HG02610 (cell line): ENCODE data around the gene TCF3.

ENCODE experiments used
- ATAC-seq: cut with Tn5 transposase; IDR thresholded peaks from one replicate; pipeline ENCODE4 v1.9.1; 2021; ENCODE audit warnings: mild to moderate bottlenecking, moderate library complexity; ENCODE audit not compliant: unreplicated experiment

TCF3 gene

DNA sequence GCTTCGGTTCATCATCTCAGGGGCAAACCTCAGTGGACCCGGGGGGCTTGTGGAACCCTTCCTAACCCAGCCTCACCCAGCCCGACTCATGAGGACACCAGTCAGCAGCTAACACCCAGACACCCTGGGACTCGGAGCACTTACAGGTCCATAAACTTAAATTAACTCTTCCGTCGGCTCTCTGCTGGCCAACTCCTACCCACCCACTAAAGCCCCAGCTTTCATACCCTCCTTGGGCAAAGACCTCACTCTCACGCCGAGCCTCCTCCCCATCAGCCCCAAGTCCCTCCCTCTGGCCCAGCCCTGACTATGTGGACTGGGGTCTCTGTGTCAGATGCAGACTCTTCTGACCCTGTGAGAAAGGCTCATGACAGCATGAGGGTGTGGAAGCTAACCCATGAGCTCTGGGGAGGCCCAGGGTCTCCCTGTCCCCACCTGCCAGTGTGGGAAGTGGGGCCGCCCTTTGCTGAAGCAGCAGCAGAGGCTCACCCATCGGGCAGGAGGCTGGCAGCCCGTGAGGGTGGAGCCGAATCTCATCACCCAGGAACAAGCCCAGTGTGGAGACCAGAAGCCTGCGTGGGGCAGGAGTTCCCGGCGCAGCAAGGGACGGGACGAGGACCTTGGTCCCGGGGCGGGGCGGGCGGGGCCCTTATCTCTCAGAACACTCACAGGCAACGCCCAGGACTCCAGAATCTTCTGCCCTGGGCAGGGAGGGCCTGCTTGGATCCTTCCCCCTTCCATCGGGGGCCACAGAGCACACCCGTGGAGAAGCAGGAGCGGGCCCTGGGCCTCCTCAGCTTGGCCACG is 19.8 kb downstream of the TCF3 start:
- no peak for ATAC-seq

DNA sequence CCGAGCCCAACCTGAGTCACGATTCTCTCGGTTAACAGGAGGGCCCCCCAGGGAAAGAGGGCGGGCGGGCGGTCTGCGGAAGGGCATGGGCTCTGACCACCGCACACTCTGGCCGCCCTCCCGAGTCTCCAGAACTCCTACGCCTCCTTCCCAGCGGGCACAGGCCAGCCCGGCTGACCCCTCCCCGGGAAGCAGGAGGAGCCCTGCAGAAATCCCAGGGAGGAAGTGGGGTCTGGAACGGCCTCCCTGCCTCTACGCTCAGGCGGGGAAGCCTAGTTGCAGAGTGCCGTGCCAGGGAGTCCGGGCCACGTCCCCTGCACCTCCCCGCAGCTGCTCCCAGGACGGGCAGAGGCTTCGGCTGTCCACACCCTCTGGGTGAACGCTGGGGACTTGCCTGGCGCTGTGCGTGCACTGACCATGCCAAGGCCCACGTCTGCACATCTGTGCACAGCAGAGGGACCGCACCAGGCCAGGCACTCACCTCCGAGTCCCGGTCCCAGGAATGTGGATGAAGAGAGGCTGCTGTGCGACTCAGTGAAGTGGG is 20.8 kb downstream of the TCF3 start:
- ATAC-seq, result no peak

DNA sequence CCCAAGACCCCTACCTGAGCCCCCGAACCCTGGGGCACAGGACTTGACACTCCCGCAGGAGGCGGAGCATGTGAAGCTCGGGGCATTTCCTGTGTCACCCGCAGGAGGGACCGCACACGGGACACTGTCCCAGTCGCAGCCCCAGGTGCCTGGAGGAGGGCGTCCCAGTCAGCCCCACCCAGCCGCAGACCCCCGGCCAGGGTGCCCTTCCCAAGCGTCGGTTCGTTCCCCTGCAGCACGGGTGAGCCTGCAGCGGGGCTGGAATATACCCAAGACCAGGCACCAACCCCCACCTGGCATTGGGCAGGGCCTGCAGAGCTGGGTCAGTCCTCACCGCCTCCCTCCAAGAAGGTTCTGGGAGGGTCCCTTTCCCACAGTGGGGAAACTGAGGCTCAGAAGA is 21.6 kb downstream of the TCF3 start:
- no peak for ATAC-seq

DNA sequence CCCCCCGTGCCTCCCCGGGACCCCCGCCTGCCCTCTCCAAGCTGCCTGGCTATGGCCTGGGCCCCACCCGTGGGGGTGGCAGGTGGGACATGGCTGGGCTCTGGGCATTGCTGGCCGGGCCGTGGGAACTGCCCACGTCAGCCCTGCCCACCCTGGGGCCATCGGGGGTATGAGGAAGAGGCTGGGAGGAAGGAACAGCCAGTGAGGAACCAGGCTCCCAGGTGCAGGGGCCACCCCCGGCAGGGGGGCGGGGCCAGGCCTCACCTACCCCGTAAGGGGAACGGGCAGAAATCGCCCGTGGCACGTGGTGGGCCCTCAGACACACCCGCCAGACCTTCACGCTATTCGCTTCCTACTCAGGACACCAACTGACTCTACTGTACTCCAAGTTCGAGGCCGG is 22.4 kb downstream of the TCF3 start:
- ATAC-seq, result no peak

DNA sequence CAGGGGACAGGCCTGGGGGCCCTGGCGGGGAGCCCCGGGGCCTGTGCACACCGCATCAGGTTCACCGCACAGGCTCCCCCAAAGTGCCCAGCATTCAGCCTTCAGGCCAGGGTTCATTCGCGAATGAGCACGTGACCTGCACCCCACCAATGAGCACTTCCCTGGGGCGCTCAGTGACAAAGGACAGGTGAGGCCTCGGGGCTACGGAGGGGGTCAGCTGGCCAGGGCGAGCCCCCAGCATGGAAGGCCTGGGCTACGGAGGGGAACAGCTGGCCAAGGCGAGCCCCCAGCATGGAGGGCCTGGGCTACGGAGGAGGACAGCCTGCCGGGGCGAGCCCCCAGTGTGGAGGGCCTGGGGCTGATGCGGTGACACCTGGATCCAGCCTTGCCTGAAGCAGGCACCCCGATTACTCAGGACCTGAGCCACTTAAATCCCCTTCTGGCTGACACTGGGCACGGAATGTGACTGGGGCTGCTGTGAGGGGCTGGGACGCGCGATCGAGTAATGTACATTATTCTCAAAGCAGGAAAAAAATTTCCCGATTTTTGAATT is 23.1 kb downstream of the TCF3 start:
- ATAC-seq, result no peak

DNA sequence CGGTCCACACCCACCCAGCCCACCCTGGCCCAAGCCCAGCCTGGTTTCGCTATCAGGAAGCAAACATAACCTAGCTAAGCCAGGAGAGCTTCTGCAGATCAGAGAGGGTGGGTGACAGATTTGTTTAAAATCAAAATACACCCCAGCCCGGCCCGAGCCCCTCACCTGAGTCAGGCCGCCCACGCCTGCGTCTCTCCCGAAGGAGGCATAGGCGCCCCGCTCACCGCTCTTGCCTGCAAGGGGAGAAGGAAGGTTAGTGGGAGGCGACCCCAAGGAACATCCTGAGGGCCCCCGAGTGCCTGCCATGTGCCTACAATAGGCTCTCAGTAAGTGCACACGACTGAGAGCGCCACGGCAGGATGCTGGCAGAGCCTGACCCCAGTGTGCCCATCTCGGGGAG is 25.2 kb downstream of the TCF3 start:
- no peak for ATAC-seq

DNA sequence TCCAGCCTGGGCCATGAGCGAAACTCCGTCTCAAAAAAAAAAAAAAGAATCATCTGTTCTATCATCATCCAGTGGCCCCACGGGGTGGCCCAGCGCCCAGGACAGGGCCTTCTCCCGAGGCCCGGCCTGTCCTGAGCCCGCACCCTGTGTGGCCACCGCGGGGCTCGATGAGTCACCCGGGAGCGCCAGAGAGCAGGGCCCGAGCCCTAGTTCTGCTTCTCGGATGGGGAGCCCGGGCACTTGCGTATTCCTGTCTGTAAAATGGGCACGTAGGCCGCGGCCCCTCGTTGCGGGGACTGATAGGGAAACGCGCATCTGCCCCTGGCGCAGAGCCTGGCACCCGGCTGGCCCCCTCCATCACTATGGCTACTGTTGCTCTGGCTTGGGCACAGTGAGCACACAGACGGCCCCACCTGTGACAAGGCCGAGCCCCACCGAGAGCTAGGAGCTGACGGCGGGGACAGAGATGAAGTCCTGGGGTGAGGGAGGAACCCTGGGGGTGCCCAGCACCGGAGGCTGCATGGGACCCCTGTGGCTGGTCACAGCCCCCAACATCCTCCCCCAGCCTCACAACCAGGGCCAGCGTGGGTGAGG is 25.9 kb downstream of the TCF3 start:
- no peak for ATAC-seq

DNA sequence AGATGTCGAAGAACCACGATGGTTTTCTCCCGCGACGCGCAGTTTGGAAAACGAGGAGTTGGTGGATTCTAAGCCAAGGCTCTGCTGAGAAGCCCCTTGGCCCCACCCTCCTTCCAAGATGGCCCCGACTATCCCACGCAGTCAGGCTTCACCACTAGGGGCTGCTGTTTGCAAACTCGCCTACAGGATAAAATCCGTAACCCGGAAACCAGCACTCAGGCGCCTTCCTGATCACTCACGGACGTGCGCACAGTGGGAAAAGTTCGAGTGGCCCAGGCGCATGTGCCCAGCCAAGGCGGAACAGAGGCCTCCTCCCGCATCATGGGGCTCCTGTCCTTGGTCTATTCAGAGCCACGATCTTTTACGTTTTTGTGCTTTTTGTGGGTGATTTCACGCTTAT is 28.0 kb downstream of the TCF3 start:
- no peak for ATAC-seq

DNA sequence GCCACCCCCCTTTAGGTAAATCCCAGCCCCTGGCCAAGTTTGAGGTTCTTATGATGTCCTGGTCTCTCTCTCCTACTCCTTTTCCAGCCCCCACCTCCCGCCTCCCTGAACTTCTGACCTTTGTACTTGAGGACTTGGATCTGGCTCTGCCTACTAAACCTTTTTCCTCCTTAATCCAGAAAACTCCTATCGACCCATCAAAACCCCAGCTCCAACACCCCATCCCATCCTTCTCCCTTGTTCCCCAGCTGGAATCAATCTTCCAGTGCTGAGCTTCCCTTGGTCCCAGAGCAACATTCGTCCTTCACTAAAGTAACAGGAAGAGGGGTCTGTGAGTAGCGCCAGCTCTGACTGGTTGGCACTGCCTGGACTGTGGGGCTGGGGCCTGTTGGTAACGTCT is 29.9 kb downstream of the TCF3 start:
- ATAC-seq, result no peak

DNA sequence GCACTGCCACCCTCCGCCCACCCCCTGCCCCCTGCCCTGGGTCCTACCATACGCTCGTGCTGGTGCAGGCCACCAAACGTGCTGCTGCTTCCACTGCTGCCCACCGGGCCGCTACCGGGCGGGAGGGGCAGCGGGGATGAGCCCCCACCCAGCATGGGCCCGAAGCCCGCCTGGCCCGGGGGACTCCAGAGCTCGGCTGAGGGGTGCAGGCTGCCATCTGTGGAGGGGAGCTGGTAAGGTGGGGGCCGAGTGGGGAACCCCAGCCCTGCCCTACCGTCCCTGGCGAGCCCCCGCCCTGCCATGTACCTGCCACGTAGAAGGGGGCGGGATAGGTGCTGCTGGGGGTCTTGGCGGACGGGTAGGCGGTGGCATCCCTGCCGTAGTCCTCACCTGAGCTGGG is 30.4 kb downstream of the TCF3 start:
- ATAC-seq, result no peak

DNA sequence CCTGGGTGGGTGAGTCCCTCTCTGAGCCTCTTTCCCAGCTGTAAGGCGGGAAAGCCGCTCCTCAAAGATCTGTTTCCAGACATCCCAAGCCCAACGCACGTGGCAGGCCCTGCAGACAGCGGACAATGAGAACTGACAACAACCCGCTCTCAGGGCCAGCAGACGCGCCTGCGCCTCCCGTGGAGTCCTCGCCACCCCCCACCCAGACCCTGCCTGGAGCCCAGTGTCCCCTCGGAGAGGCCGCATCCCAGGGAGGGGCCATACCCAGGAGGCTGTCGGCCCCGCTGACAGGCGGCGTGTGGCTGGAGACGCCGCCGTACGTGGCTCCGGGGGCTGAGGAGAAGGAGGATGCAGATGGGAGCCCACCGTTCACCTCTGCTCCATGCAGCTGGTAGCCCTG is 30.8 kb downstream of the TCF3 start:
- no peak for ATAC-seq

DNA sequence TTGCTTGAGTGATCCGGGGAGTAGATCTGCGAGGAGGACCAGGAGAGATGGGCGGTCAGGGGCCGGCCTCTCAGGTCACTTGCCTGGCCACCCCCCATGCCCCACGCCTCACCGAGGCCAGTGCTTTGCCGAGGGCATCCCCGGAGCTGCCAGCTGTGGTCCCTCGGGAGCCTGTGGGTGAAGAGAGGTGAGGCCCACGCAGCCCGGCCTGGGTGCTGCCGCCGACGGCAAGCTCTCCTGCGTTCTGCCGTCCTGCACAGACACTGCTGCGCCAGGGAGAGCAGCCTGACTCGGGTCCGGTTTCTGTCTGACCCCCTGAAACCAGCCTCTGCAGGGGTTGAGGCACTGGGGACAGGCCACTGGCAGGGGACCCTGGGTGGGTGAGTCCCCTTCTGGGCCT is 31.4 kb downstream of the TCF3 start:
- ATAC-seq, result no peak

DNA sequence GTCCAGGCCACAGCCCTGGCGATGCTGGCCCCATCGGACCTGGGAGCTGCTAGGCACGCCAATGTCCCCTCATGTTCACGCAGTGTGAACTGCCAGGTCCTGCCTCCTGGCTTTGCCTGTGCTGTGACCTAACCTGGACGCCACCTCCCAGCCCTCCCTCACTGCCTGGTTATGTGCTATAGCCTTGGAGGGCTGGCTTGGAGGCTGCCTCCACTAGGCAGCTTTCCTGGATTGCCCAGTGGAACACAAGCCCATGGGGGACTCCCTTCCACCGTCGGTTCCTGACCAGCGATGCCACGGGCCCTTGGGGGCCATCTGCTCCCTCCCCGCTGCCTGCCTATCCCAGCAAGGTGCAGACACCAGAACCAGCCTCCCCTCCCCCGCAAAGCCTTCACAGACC is 31.9 kb downstream of the TCF3 start:
- ATAC-seq, result no peak

DNA sequence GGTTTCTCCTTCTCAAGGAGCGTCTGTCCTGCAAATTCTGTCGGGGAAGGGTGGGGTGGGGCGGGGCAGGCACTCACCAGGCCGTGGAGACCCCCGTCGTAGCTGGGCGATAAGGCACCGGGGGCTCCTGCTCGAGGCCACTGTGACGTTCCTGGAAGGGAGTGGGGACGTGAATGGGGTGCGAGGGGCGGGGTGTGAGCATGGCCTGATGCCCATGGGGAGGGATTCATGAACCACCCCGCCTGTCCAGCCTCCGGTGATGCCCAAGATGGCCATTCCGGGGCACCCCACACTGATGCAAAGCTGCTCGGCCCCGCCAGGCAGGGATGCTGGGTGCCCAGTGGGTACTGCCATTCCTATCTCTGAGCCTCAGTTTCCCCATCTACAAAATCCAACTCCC is 32.7 kb downstream of the TCF3 start:
- no peak for ATAC-seq

DNA sequence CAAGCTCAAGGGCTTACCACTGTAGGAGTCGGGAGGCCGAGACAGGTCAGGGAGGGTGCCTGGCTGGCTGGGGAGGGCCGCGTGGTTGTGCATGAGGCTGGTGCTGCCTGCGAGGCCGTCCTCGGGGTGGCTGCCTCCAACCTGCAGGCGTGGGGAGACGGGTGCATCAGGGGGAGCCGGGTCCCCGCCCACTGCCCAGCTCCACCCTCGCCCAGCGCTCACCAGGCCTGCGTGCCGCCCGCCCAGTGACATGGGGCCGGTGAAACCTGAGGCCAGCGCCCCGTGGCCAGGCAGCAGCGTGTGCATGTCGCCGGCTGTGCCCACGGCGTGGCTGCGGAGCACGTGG is 33.3 kb downstream of the TCF3 start:
- ATAC-seq, result no peak

DNA sequence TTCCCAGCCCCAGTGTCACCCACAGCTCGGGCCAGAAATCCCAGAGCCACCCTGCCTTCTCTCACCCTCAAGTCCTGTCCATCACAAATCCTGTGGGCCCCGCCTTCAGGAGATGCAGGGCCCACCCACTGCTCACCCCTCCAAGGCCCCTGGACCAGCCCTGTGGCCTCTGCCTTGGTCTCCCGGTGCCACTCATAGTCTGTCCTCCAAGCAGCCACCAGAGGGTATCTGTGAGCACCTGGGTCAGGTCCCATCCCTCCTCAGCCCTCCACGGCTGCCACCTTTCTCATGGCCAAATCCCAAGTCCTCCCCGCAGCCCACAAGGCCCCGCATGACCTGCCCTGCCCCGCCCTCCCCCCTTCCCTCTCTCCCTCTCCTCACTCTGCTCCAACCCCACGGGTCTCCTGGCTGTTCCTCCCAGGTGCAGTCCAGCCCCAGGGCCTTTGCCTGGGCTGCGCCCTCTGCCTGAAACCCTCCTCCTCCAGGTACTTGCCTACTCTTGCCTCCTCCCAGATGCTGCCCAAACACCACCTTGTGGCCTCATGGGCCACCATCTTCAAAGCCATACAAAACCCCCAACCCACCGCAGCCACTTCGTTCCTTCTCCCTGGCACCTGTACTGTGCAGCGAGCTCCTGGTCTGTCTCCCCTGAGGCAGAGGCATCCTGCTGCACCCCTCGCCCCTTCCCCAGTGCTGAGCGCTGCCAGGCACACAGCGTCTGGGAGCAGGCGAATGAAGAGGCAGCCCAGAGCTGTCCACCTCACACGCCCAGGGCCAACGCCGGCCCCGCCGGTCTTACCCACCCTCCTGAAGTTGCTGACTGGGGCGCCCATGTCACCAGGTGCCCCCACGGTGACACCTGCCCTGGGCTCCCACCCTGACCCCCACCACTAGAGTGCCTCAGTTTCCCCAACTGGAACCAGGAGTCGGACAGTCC is 34.0 kb downstream of the TCF3 start:
- ATAC-seq, result no peak

DNA sequence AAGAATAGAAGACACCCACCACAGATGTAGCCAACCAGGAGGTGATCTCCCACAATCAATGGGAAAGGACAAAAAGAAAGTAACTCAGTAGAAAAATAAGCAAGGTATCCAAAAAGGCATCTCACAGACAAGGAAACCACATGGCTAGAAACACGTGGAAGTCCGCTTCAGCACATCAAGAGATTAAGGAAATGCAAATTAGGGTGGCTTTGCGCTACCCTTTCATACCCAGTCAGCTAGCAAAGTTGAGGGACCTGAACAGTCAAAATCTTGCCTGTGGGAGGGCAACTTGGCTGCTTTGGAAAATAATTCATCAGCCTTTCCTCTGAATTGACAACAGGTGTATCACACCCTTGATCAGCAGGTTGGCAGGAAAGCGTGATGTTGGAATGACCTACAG is 35.5 kb downstream of the TCF3 start:
- ATAC-seq, result no peak

DNA sequence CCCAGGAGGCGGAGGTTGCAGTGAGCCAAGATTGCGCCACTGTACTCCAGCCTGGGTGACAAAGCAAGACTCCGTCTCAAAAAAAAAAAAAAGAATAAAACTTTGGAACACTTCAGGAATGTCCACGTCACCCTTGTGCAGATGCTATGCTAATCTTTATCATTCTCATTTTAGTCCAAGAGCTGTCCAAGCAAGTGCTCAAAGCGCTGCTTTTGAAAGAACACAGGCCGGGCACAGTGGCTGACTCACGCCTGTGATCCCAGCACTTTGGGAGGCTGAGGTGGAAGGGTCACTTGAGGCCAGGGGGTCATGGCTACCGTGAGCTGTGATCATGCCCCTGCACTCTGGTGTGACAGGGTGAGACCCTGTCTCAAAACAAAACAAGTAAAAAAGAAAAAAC is 36.0 kb downstream of the TCF3 start:
- no peak for ATAC-seq

DNA sequence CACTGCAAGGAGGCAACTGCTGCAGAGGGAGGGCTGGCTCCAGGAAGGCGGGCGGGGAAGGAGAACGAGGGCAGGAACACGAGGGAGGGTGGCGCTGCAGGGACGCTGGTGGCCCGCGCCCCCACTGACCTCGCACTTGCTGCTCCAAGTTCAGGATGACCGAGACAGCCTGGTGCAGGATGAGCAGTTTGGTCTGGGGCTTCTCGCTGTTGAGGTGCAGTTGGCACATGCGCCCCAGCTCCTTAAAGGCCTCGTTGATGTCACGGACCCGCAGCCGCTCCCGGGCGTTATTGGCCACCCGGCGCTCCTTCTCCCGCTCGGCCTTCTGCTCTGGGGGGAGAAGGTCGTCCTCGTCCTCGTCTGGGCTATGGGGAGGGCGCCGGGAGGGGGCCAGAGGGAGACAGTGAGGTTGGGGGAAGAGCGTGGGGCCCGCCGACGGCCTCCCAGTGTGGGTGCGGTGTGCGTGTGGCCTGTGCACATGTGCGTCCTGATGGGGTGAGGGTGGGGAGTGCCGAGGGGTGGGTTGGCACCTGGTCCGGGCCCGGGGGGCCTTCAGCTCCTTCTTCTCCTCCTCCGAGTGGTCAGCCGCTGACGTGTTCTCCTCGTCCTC is 37.2 kb downstream of the TCF3 start:
- no peak for ATAC-seq

DNA sequence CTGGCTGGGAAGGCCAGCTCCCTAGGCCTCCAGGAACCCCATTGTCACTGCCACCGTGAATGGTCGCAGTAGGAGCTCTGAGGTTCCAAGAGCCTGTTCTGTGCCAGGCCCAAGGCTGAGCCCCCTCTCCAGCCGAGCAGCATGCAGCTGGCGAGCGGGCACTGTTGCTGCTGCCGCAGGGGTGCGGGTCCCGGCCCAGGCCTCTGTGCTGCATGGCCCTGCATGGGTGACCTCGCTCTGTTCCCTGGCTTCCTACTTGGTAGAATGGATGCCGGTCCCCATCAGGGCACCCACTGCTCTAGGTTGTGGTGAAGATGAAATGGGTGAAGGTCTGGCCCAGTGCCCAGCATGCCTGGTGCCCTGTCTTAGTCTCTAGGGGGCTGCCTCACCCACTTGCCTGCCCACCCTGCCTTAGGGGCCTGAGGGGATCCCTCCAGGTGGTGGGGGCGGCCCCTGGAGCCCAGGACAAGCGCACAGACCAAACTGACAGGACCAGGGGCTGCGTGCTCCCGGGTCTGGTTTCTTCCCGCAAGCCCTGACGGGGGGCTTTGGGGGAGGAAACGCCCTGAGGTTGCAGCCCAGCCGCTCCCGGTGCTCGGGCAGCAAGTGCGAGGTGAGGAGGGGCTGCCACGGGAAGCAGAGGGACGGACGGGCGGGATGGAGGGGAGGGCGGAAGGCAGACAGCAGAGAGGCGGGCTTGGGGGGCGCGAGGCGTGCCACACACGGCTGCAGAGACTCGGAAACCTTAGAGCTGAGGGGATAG is 38.4 kb downstream of the TCF3 start:
- no peak for ATAC-seq
